GM18526 (cell line): ENCODE measurements around the gene CYSLTR2.

Source experiments
- POLR2A ChIP-seq: IDR thresholded peaks from 3 replicates; pipeline ENCODE4 v1.6.1; 2011; ENCODE audit not compliant: insufficient read length; ENCODE audit errors: extremely low read depth

Gene CYSLTR2

DNA sequence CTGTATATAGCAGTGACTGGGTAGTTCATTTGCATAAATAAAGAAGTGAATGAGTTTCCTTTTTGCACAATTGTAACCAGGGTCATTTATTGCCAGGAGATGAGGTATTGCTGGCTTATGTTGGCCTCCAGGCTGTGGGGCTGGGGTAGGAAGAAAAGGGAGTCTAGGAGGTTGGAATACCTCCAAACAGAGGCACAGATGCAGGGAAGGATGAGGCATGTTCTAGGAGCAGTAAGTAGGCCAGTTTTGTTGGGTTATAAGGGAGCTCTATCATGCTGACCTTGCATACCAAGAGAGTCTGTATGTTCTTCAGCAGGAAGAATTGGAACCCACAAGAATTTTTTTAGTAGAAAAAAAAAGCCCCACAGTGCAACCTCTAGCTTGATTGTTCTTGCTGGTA lies 17.2 kb upstream of the CYSLTR2 start:
- no peak for TF ChIP-seq POLR2A

DNA sequence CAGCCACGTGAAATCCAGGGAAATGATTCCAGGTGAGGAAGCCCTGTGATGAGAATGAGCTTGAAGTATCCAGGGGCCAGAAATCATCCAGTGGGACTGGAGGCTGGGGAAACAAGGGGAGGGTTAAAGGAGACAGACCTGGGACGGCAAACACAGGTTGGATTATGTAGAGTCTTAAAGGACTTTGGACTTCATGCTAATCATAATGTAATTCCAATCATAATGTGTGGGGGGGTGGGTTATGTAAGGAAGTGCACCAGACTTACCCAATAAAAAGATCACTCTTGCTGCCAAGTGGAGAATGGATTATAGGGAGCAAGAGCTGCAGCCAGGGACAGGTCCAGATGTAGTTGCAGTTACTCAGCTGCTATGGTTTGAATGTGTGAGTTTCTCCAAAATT lies 16.1 kb upstream of the CYSLTR2 start:
- TF ChIP-seq POLR2A: no peak

DNA sequence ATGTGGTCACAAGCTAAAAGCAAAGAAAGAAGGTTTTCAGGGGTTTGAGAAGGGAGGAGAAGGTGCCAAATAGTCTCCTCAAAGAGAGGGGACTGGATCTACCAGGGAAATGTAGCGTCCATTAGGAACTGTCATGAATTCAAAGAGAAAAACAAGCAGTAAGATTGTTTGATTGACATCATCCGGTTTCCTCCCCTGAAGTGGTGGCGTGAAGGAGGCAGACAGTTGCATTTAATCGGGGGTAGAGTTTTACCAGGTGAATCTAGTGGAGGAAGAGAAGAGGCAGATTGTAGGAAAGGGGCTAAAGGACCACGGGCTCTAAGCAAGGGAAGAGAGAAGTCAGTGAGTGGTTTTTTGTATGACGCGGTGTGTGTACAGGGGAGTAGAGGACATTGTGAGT lies 13.0 kb upstream of the CYSLTR2 start:
- no peak for TF ChIP-seq POLR2A

DNA sequence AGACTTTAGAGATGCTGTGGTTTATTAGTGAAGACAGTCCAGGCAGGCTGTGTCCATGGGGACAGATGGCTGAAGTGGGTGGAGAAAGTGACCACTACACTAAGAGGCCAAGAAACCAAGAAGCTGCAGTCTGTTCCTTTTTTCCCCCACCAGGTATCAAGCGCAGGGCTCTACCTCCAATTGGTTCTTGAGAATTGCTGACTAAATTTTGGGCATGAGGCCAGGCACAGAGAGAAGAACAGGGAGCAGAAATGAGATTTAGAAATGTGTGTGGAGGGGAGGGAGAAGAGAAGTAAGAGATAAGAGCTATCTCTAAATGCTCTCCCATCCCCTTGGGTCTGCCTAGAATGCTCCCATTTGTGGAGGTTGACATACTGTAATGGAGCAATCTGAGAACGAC lies 12.3 kb upstream of the CYSLTR2 start:
- no peak for TF ChIP-seq POLR2A

DNA sequence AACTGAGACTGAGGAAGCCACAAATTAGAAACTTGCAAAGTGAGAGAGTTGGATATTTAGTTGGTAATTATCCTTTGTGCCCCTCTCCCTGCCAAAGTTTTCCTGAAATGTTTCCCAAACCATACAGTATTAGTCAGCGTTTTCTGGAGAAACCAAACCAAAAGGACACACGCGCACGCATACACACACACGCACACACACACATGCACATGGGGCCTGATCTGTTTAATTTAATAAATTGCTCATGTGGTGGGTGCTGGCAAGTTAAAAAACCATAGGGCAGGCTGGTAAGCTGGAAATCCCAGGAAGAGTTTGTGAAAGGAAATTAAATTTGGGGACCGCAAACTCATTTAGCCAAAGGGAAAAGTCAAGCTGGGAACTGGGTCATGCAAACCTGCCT lies 11.7 kb upstream of the CYSLTR2 start:
- no peak for TF ChIP-seq POLR2A

DNA sequence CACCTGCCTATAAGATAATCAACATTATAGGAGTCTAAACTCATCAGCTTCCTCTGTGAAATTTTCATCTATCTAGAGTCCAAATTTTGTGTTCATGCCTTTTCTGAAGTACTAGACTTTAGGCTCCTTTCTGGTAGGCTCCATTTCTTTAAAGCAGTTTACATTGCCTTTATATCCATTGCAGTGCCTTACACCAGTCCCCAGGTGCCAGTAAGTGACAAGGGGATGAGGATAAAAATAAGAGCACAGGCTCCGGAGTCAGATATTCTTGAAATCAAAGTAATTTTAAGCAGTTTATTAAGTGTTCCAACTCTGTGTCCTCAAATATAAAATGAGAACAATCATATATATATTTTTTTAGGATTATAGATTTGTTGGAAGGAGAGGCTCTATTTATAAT lies 10.6 kb upstream of the CYSLTR2 start:
- TF ChIP-seq POLR2A: no peak

DNA sequence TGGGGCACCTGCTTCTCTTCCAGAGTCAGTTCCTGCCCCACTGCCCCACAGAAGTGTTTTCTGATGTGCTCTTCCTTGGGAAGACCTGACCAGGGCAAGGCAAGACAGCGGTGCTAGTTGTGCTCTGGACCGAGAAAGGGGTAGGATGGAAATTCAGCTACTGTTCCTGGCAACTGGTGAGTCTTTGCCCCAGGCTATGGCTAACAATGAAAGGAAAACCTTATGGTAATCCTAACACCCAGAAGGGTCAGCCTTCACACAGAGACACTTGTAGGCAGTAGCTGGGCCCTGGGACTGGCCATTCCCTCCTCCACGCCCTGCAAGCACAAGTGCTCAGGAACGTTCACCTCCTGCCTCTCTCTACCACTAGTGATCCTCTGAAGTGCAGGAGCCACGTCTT lies 9.6 kb upstream of the CYSLTR2 start:
- TF ChIP-seq POLR2A: no peak

DNA sequence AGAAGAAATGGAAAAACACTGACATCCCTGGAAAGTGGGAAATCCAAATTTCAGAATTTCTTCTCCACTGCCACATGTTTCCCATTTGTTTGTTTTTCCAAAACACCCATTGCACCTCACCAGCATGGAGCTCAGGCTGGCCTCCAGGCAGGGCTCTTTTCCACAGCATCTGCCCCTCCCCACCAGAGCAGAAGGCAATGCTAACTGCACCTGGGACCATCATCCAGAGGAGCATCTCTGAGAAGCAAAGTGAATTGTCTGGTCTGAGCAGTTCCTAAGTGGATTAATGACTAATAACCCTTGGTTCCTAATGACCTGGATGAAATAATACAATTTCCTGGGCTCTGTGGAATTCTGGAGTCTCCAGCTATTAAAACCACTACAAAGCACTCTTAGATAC lies 8.8 kb upstream of the CYSLTR2 start:
- no peak for TF ChIP-seq POLR2A

DNA sequence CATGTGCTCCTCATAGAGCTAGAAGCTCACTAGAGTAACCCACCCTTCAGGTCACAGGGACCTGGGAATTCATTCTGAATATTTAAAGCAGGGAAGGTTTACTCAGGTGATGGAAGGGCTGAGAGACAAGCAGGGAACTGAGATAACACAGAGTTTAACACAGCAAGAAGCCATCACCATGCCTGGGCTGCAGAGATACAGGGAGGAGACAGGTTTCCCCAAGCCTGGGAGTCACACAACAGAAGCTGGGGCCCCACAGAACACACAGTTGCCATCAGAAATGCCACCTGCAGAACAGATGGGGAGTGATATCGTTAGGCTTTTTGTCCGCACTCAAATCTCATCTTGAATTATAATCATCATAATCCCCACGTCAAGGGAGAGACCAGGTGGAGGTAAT lies 7.9 kb upstream of the CYSLTR2 start:
- TF ChIP-seq POLR2A: no peak

DNA sequence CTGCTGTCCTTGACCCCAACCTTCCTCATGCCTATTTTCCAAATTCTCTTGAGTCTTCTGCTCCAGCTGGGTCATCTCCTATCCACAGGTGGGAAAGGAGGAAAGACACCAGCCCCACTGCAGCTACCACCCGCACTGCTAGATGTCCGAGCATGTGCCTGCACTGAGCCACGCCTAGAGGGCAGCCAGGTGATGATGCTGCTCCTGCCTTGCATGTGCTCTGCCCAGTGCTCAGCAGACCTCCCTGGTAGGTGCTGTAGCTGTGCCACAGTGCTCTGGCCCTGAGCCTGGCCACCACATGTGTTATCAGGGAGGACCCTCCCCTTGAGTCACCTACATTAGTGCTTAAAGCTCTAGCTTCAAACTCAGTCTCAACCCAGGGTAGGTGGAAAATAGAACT lies 6.9 kb upstream of the CYSLTR2 start:
- TF ChIP-seq POLR2A: no peak

DNA sequence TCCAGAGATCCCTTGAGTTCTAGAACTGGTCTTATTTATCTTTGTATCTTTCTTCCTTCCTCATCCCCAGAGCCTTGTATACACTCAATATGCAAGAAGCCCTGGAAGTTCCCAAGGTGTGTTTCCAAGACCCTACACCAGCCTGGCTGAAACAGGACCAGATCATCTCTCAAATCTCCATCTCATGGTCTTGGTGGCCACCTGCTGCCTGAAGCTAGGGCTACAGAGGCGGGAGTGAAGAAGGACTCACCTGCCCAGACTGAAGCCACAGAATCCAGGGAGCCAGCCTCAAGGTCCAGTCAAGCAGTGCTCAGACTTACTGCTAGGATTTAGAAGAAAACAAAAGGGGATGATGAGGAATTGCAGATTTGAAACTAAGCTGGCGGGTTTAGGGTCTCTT lies 6.1 kb upstream of the CYSLTR2 start:
- no peak for TF ChIP-seq POLR2A

DNA sequence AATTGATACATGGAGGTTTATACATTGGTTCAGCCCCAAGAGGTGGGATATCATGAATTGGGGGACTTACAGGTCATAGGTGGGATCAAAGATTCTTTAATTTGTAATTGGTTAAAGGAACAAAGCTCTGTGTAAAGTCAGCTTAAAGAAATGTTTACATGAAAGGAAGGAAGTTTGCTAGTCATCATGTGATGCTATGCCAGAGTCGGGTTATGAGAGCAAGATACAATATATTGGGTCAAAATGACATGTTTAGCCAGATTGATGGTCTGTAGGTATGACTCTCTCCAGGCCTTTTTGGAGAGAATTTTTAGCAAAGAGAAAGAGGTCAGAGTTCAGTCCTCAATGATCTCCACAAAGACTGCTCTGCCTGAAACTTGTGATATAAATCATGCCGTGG lies 5.3 kb upstream of the CYSLTR2 start:
- TF ChIP-seq POLR2A: no peak

DNA sequence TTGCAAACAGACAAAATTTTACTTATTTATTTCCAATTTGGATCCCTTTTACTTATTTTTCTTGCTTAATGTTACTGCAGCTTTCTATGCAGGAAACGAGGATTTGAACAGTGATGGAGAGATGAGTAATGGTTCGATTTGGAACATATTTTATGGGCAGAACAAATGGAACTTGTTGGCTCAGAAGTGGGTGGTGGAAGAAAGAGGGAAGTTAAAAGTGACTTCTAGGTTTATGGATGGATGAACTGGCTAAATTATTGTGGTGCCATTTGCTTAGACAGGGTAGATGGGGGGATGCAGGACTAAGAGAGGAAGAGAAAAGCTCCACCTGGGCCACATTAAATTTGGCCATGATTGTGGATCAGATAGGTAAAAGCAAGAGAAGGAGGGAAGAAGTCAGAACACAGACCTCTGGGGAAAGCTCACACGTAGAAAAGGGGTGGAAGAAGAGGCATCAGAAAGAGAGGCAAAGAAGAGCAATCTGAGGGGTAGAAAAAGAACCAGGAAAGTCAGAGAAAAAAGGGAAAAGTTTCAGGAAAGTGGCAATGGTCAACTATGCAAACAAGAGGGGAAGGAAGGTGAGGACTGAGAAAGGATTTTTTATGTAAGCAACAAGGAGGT lies 768 bp upstream of the CYSLTR2 start:
- no peak for TF ChIP-seq POLR2A

DNA sequence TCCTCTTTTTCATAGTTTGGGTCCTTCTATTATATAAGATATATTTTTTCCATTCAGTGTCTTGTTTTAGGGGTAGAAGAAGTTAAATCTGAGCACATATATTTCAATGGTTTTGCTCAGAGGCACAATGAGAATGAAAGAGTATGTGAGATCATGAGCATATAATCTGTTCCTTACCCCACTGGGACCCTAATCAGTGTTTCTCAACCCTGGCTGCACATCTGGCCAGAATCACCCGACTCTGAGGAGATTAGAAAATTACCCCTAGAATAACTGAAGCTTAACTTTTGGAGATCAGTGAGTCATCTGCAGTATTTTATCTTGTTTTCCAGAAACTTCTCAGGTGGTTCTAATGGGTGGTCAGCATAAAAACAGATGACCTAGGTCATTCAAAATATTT lies 782 bp downstream of the CYSLTR2 start:
- TF ChIP-seq POLR2A: no peak

DNA sequence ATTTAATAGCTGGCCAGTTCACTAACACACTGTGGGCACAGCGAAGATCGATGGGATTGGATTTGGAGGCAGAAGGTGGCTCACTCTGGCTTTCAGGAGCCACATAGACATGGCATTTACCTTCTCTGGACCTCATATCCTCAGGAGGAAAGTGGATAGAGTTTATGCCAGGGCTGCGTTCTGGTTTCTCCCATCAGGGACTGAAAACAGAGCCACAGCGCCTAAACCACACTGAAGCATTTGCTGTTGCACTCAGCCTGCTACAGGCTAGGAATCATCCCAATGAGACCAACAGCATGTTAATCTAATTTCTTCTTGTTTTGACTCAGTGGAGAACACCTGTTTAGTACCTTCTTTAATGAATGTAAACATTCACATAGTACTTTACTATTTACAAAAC lies 1.6 kb downstream of the CYSLTR2 start:
- TF ChIP-seq POLR2A: no peak

DNA sequence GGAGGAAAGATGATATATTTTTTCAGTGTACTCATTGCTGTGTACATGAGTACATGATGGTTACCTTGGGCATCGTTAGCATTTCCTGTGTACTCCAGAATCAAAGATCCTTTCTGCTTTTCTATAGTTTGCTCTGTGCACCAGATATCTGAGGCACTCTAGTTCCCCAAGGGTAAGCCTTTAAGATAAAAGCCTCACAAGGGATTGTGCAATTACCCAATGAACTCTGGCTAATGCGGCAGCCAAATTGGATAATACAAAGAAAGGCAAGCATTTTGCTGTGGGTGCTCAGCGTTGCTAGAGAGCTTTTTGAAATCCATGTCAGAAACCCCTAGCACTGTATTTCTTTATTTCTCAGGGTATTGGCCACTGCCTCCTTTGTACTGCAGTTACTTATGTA lies 2.9 kb downstream of the CYSLTR2 start:
- no peak for TF ChIP-seq POLR2A

DNA sequence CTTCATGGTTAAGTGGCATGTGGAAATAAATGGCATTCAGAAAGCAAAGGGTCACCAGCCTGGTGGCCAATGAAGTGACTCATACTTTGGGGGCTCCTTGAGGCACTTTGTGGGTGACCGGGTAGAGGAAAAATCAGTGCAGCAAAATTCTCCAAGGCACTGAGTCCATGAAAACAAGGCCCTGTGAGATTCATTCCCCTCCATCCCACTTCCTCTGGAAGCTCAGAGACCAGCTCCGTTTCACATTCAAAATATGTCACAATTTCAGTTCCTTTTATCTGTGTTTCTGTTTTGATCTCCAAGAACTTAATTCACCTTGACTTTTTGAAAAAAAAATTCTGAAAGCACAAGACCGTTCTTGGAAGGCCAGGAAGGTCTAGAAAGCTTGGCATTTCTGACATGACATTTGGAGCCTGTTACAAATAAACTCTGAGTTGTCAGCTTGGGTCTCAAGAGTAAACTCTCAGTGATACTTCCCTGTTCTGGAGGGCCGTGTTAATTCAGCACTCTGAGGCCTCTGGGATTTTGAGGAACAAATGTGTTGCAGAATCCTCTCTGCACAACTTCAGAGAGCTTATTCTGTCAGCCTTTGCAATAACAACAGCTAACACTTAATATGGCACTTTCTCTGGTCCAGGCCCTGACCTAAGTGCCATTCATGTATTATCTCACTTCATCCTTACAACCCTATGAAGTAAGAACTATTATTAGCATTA lies 6.8 kb downstream of the CYSLTR2 start:
- TF ChIP-seq POLR2A: no peak

DNA sequence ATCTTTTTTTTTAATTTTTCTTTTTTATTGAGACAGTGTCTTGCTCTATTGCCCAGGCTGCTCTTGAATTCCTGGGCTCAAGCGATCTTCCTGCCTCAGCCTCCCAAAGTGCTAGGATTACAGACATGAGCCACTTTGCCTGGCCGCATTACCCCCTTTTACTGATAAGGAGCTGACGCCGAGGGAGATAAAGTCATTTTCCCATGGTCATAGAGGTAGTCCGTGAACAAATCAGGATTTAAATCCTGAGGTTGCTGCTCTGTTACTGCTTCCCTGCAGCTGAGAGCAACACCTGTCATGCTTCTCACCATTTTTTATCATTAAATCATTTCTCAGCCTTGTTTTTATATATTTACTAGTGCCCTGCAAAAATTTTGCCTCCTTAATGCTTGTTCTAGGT lies 7.4 kb downstream of the CYSLTR2 start:
- no peak for TF ChIP-seq POLR2A

DNA sequence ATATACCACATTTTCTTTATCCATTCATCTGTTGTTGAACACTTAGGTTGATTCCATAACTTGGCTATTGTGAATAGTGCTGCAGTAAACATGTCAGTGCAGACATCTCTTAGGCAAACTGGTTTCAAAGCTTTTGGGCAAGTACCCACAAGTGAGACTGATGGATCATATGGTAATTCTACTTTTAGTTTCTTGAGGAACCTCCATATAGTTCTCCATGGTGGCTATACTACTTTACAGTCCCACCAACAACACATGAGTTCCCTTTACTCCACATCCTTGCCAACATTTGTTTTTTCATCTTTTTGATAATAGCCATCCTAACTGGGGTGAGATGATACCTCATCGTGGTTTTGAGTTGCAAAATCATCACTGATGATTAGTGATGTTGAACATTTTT lies 8.5 kb downstream of the CYSLTR2 start:
- TF ChIP-seq POLR2A: no peak
